ENCODE measurements around the gene RETREG3. TPM values are rescaled to one million over a fixed set of nuclear protein-coding genes. Genes with fewer than 3 reads are reported as not detected.

RETREG3 gene
- total and polyA plus RNA-seq, 2 of the 13 experiments (the other 11 are each of a cell fraction or from before 2014, with no cell fraction given): 47.0 to 55.8 TPM

- no peak for TF ChIP-seq HDAC6 (IDR thresholded peaks at IDR 0.05; ENCODE audit: low read depth, low read length)
- peak; percentile 97 for TF ChIP-seq BCL3 (CRISPR knock-in tag; IDR thresholded peaks at IDR 0.05)
- peak; percentile 45; the same call in 1 of the 2 replicates for TF ChIP-seq ZNF770 (CRISPR knock-in tag; IDR thresholded peaks at IDR 0.05)
- no peak for TF ChIP-seq FOXA1 (IDR thresholded peaks at IDR 0.05)
- TF ChIP-seq FOXA1 (CRISPR knock-in tag; IDR thresholded peaks at IDR 0.05): peak; percentile 2; the same call in 1 of the 2 replicates
- TF ChIP-seq ATF5 (CRISPR knock-in tag; IDR thresholded peaks at IDR 0.05; ENCODE audit: low read depth): no peak
- TF ChIP-seq ZNF547 (CRISPR knock-in tag; IDR thresholded peaks at IDR 0.05): peak; percentile 97
- no peak for TF ChIP-seq ZNF652 (CRISPR knock-in tag; IDR thresholded peaks at IDR 0.05; ENCODE audit: borderline replicate concordance, low read depth)
- TF ChIP-seq SNAPC4 (CRISPR knock-in tag; IDR thresholded peaks at IDR 0.05): no peak; the same call in 1 of the 2 replicates
- TF ChIP-seq TMF1 (CRISPR knock-in tag; IDR thresholded peaks at IDR 0.05; ENCODE audit: low read depth): peak; percentile 73
- 0 out of 2 replicates have a peak, but pooled peaks have one; percentile 83 for TF ChIP-seq EEA1 (CRISPR knock-in tag; IDR thresholded peaks at IDR 0.05; ENCODE audit: borderline replicate concordance)
- TF ChIP-seq ZNF761 (CRISPR knock-in tag; conservative IDR thresholded peaks at IDR 0.05): no peak
- TF ChIP-seq ZNF362 (CRISPR knock-in tag; IDR thresholded peaks at IDR 0.05; ENCODE audit: borderline replicate concordance): no peak
- TF ChIP-seq SNRNP70 (IDR thresholded peaks at IDR 0.05; ENCODE audit: low read depth, low read length): no peak
- peak; percentile 75 for TF ChIP-seq ETS1 (CRISPR knock-in tag; IDR thresholded peaks at IDR 0.05)
These were observed at the start of gene RETREG3, which contains the start of gene TUBG1 (continued) for GRCh38 chr17:42609182-42609813.

Data from HepG2 (cell line).